Left ventricle myocardium inferior (tissue), 1 donor: ENCODE results near the gene FNDC8. TPM values are rescaled to one million over a fixed set of nuclear protein-coding genes. Genes with fewer than 3 reads are reported as not detected.

ENCODE experiments used
- DNase-seq: peaks from one replicate; pipeline ENCODE4 v3.0.0-alpha.2; 2020
- H3K27ac ChIP-seq: fragments of 200-600 bp; replicated peaks from 2 replicates; pipeline ENCODE4 v1.8.0; 2021
- H3K27me3 ChIP-seq: fragments of 200-600 bp; 2 replicates; pipeline ENCODE4 v1.8.0; 2021; ENCODE audit warnings: low read depth
- H3K36me3 ChIP-seq: fragments of 200-600 bp; 2 replicates; pipeline ENCODE4 v1.8.0; 2021
- H3K4me1 ChIP-seq: fragments of 200-600 bp; 2 replicates; pipeline ENCODE4 v1.8.0; 2021
- H3K4me3 ChIP-seq: fragments of 200-600 bp; 2 replicates; pipeline ENCODE4 v1.8.0; 2021; ENCODE audit warnings: mild to moderate bottlenecking, moderate library complexity
- H3K9me3 ChIP-seq: fragments of 200-600 bp; replicated peaks from 2 replicates; pipeline ENCODE4 v1.8.0; 2021
- intact Hi-C: fragments of 100-400 bp; cut with micrococcal nuclease; formaldehyde crosslinking; loops from one replicate; pipeline ENCODE4 v1.11.0; 2022
- total RNA-seq: library from RNA; stranded (reverse); fragmentation: NEBNext Ultra II Directional; extraction: Animal tissue kit (Norgen Biotek cat#: 25700); gene quantifications from one replicate; pipeline ENCODE4 v1.2.1, GENCODE V29; 2021
- TF ChIP-seq, protein P1 (sequence below): fragments of 200-600 bp; IDR thresholded peaks from 2 replicates; pipeline ENCODE4 v1.8.0; 2021; ENCODE audit warnings: antibody characterized with exemption, mild to moderate bottlenecking, borderline replicate concordance
- donor health status: DM: no; HTN: yes; CAD: no; lungs with severe emphysema.

The FNDC8 gene
- total RNA-seq, 1 donor from 2014 or later: not detected

DNA sequence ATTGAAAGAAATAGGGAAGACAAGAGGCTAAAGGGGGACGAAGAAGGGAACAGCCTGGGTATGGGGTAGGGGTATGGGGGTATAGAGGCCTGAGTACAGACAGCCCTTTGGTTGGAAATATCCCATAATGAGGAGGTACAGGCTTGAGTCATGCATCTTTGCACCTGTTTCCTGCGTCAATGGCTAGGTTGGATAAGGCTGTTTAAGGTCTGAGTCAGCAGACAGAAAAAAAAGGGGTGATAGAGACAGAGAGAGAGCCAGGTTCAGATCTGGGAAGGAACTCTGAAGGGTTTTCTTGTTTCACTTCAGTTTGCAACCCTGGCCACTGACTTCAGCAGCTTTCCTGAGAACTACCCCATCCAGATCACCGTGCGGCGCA lies 8.5 kb downstream of the FNDC8 start:
- intact Hi-C loops: loop anchor here (10.0 kb wide), 1 partner anchor 135 kb away; no protein-coding TSS in a partner anchor
- H3K4me1 ChIP-seq: peaks cover 12% of the 10 kb centered on the region
- H3K4me3 ChIP-seq: no peak overlapping the region
- H3K27me3 ChIP-seq: no peaks in the 10 kb centered on the region
- no peaks in the 10 kb centered on the region for H3K9me3 ChIP-seq
- H3K36me3 ChIP-seq: peaks cover 37% of the 10 kb centered on the region
- TF ChIP-seq, protein P1, sequence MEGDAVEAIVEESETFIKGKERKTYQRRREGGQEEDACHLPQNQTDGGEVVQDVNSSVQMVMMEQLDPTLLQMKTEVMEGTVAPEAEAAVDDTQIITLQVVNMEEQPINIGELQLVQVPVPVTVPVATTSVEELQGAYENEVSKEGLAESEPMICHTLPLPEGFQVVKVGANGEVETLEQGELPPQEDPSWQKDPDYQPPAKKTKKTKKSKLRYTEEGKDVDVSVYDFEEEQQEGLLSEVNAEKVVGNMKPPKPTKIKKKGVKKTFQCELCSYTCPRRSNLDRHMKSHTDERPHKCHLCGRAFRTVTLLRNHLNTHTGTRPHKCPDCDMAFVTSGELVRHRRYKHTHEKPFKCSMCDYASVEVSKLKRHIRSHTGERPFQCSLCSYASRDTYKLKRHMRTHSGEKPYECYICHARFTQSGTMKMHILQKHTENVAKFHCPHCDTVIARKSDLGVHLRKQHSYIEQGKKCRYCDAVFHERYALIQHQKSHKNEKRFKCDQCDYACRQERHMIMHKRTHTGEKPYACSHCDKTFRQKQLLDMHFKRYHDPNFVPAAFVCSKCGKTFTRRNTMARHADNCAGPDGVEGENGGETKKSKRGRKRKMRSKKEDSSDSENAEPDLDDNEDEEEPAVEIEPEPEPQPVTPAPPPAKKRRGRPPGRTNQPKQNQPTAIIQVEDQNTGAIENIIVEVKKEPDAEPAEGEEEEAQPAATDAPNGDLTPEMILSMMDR: no peak
- no peak for DNase-seq
- H3K27ac ChIP-seq: no peak overlapping the region

DNA sequence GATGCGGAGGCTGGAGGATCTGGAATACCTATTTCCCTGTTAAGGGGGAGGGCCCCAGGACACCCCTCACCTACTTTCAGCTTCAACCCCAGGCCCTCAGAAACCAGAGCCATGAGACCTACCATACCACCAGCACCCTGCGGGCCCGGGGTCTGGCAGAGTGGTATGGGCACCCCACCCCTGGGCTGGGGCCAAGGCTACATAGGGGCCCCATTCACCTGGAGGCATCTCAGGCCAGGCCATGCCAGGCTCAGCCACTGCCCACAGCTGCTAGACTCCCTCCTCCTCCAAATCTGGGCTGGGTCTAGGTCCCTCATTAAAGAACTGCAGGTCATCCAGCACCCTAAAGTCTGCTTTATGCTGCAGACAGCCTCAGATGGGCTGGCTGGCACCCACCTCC lies 9.0 kb downstream of the FNDC8 start:
- intact Hi-C loops: no loop called here

DNA sequence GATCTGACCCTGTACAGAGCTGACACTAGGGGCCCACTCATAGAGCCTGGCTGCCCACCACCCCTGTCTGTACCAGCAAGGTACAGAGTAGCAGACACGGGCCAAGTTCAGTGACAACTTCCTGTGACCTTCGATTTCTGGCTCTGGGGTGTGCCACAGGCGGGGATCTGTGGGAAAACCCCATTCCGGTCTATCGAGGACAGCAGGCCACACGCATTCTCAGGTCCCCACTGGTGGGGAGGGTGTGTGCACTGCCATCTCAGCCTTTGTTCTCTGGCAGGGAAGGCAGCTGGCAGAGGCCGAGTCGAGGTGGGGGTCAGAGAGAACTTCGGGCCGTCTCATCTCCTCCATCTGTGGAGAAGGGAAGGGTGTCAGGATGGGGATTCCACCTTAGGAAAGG lies 10.7 kb downstream of the FNDC8 start:
- H3K9me3 ChIP-seq: no peaks in the 10 kb centered on the region
- H3K36me3 ChIP-seq: peaks cover 58% of the 10 kb centered on the region
- intact Hi-C loops: no loop called here
- H3K27me3 ChIP-seq: no peaks in the 10 kb centered on the region
- H3K27ac ChIP-seq: no peak overlapping the region
- DNase-seq: no peak
- no peak overlapping the region for H3K4me3 ChIP-seq
- TF ChIP-seq, protein P1: no peak
- H3K4me1 ChIP-seq: peaks cover 12% of the 10 kb centered on the region

More for the DNA sequence above, 9.0 kb downstream of the FNDC8 start:
- Histone ChIP-seq H3K4me1 (peaks cover 12% of the 10 kb centered on the region), H3K9me3 (no peaks in the 10 kb centered on the region), H3K27ac (no peak overlapping the region), H3K36me3 (peaks cover 42% of the 10 kb centered on the region), H3K27me3 (no peaks in the 10 kb centered on the region), H3K4me3 (no peak overlapping the region)
- TF ChIP-seq, protein P1: no peak
- no peak for DNase-seq

DNA sequence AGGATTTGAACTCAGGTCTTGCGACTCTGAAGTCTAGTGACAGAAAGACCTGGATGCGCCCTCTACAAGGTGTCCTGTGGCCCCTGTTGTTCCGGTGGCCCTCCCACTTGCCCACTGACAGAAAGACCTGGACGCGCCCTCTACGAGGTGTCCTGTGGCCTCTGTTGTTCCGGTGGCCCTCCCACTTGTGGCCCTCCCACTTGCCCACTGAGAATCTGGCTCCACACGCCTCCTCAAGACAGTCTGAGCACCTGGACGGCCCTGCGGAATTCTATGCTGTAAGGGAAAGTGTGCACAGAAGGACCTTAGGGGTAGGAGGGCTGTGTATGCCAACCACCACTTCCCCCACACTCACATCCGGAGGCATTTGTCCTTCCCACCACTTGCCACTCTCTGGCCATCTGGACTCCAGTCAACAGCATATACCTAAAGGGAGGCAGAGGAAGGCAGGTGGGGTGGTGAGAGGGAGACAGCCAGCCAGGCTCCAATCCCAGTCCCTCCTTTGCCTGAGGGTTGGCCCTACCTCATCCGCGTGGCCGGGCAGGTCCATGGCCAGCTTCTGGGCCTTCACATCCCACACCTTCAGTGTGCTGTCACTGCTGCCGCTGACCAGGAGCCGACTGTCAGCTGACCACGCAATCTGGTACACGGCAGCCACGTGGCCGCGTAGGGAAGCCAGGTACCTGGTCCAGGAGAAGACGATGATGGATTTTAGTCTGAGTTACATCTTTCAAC lies 11.6 kb downstream of the FNDC8 start:
- H3K4me3 ChIP-seq: no peak overlapping the region
- no peaks in the 10 kb centered on the region for H3K9me3 ChIP-seq
- peaks cover 67% of the 10 kb centered on the region for H3K36me3 ChIP-seq
- DNase-seq: no peak
- H3K27ac ChIP-seq: no peak overlapping the region
- peaks cover 12% of the 10 kb centered on the region for H3K4me1 ChIP-seq
- no peaks in the 10 kb centered on the region for H3K27me3 ChIP-seq
- intact Hi-C loops: no loop called here
- TF ChIP-seq, protein P1: no peak

DNA sequence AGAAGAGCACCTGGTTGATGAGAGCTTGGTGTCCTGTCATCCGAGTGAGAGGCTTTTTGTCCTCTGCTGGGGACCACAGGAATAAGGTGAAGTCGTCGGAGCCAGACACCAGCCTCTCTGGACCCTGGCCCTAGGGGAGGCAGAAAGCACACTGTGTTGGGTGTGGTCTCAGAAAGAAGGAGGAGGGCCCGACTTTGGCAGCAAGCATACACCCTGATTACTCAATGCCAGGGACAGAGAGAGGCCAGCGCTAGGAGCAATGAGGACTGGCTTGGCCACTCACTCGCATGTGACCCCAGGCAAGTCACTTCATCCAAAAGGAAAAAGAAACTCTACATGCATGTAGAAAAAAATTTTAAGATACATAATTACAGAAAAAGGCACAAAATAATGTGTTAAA lies 13.9 kb downstream of the FNDC8 start:
- Histone ChIP-seq H3K27ac (no peak overlapping the region), H3K27me3 (no peaks in the 10 kb centered on the region), H3K4me1 (no peaks in the 10 kb centered on the region), H3K9me3 (no peaks in the 10 kb centered on the region), H3K4me3 (no peak overlapping the region), H3K36me3 (peaks cover 81% of the 10 kb centered on the region)
- TF ChIP-seq, protein P1: no peak
- no peak for DNase-seq
- intact Hi-C loops: no loop called here
